AG10803 (cell line): ENCODE data around the gene SLC6A15.

Experiments
- DNase-seq: peaks from one replicate; pipeline ENCODE4 v3.0.0; 2010; ENCODE audit warnings: low read depth
- H3K4me3 ChIP-seq: 2 replicates; pipeline ENCODE4 v1.5.1; 2011; ENCODE audit warnings: mild to moderate bottlenecking, low read length, control low read depth
- TF ChIP-seq, protein P1 (sequence below): conservative IDR thresholded peaks from 2 replicates; pipeline ENCODE4 v1.5.1; 2011; ENCODE audit warnings: mild to moderate bottlenecking, low read length, control low read depth, inconsistent platforms

Gene SLC6A15

GRCh38 chr12:84910549-84911241 is 1.9 kb downstream of the SLC6A15 start:
- peak; percentile 16 for DNase-seq
- peak overlapping the region; percentile 68 for H3K4me3 ChIP-seq

GRCh38 chr12:84904051-84904450 is 8.5 kb downstream of the SLC6A15 start:
- TF ChIP-seq, protein P1, sequence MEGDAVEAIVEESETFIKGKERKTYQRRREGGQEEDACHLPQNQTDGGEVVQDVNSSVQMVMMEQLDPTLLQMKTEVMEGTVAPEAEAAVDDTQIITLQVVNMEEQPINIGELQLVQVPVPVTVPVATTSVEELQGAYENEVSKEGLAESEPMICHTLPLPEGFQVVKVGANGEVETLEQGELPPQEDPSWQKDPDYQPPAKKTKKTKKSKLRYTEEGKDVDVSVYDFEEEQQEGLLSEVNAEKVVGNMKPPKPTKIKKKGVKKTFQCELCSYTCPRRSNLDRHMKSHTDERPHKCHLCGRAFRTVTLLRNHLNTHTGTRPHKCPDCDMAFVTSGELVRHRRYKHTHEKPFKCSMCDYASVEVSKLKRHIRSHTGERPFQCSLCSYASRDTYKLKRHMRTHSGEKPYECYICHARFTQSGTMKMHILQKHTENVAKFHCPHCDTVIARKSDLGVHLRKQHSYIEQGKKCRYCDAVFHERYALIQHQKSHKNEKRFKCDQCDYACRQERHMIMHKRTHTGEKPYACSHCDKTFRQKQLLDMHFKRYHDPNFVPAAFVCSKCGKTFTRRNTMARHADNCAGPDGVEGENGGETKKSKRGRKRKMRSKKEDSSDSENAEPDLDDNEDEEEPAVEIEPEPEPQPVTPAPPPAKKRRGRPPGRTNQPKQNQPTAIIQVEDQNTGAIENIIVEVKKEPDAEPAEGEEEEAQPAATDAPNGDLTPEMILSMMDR = no peak
- H3K4me3 ChIP-seq = no peak overlapping the region
- DNase-seq = no peak

More at GRCh38 chr12:84910549-84911241, 1.9 kb downstream of the SLC6A15 start:
- TF ChIP-seq, protein P1 = no peak

GRCh38 chr12:84891106-84891838 is 21.3 kb downstream of the SLC6A15 start:
- DNase-seq = peak; percentile 12
- TF ChIP-seq, protein P1 = no peak
- no peak overlapping the region for H3K4me3 ChIP-seq

DNA sequence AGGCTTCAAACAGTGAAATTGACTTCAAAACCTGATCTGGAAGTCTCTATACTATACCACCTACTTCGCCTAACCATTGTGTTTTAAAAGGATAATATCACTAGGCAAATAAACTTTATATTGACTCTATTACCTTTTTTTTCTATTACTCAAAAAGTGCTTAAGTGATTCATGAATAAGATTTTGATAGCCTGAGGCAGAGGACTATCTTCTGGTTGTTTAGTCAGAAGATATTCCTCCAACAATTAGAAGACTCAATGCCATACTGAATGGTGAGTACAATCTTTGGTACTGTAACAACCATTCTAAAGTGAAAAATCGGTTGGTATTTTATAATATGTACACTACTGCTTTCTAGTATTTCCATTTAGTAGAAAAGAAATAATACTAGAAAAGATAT is 22.8 kb downstream of the SLC6A15 start:
- DNase-seq = no peak
- TF ChIP-seq, protein P1 = no peak
- no peak overlapping the region for H3K4me3 ChIP-seq

GRCh38 chr12:84888861-84889260 is 23.7 kb downstream of the SLC6A15 start:
- TF ChIP-seq, protein P1 = no peak
- no peak for DNase-seq
- H3K4me3 ChIP-seq = no peak overlapping the region

DNA sequence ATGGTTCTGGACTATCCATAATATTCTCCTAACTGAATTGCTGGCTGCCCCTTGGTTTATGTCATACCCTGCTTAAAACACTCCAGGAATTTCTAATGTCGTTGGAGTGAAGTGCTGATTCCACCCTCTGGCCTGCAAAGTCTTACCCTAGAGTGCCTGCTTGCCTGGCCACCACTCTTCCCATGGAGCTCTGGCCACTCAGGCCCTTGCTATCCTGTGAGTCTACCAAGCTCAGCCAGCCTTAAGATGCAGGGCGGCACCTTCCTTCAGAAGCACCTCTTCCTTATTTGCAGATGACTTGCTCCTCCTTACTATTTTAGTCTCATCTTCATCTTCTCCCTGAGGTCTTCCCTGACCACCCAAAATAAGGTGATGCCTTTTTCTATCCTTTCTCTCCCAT is 35.3 kb downstream of the SLC6A15 start:
- DNase-seq = no peak
- H3K4me3 ChIP-seq = no peak overlapping the region
- TF ChIP-seq, protein P1 = no peak

DNA sequence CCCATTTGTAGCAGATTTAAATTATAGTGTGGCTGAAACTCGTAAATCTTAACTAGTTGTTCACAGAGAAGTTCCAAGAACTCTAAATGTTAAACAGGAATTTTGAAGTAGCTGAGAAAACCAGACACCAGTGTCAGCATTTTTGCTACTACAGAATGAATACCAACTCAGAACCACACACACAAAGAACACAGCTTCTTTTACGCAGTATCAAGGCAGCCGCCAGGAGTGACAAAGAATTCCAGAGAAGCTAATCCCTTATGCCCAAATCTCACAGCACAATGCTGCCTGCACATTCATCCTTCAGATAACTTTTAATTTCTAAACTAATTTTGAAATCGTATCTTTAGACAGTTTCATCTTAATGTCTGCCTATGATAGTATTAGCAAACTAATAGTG is 37.4 kb downstream of the SLC6A15 start:
- no peak overlapping the region for H3K4me3 ChIP-seq
- TF ChIP-seq, protein P1 = no peak
- no peak for DNase-seq
